GM18505 (cell line): ENCODE measurements around the gene CKS1B.

Experiments
- ATAC-seq: cut with Tn5 transposase; IDR thresholded peaks from one replicate; pipeline ENCODE4 v1.9.1; 2021; ENCODE audit not compliant: unreplicated experiment
- POLR2A ChIP-seq: IDR thresholded peaks from 4 replicates; pipeline ENCODE4 v1.6.1; 2011; ENCODE audit warnings: borderline replicate concordance; ENCODE audit not compliant: insufficient read depth, insufficient read length; ENCODE audit errors: extremely low read depth

The CKS1B gene

DNA sequence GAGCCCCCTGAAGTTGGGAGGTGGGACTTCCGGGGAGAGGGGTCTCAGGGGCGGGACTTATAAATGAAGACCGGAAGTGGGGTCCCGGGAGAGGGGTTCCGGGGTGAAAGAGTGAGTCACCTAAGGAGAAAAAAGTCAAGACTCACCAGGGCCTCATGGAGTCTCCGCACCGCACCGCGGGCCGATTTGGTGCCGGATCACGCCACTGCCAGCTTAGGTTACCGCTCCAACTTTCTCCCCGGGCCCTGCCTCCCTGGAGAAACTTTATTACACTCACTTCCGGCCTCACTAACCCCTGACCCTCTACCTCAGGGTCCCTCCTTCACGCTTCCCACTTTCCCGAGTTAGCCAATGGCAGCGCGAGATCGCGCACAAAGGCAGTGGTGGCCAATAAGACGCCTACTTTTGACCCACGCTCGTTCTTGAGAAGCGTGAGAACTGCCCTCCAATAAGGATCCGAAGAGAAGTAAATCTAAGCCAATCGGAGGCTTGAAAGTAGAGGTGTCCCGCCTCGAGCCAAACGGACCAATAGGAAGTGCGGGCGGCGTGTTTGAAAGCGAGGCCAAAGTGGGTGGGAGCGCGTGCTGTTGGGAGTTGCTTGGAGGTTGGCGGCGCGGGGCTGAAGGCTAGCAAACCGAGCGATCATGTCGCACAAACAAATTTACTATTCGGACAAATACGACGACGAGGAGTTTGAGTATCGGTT, at the start of gene CKS1B:
Gene CKS1B, plus strand, starts transcription at position 580 of the 706 bp plus-strand sequence. Its CDS starts 65 bp downstream, at position 645.
- ATAC-seq = peak; percentile 70
- peak; percentile 68 for TF ChIP-seq POLR2A

DNA sequence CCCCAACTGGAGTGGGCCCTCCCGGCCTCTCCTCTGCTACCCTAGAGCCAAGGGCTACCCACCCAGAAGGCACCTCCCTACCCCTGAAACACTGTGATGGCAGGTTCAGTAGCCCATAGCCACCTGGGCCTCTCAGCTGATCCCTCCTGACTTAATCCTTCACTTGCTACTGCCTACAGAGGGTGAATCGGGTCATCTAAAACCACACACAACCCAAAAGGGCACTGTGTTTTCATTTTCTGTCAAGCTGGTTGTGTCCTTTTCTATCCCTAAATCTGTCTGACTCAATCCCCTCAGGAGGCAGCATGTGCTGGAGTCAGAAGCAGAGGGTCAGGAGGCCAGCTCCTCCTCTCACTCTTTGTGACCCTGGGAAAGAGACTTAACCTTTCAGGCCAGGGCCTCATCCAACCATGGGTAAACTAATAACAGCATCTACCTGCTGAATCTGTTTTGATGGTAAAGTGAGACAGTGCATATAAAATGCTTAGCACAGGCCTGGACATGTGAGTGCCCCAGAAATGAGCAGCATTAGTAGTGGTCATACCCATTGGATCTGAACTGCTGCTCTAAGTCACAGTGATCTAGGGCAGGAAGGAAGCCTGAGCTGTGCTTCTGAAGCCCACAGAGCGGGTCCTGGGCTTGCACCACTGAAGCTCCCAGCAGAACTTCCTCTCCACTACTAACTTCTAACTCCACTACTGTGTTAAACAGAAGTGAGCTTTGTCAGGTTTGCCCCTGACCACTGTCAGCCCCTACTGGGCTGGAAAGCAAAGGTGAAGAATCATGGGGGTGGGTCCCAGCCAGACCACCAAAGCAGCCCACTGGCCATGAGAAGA, 48.9 kb upstream of the CKS1B start:
- no peak for TF ChIP-seq POLR2A
- no peak for ATAC-seq

DNA sequence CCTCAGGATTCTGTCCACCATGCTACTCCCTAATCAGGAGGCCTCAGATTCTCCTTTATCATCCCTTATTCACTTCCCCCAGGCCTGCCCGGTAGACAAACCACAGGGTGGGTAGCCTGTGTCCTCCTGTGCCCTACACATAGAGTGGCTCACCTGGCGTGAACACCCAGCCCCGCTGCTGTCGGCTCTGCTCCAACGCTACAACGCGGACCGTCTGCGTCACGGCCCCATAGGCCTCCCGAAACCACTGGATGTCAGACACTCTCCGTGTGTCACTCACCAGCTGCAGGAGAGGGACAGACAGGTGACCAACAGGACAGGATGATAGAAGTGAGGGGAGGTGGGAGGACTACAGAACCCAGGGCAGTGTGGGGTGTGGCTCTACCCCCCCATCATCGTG, 48.3 kb upstream of the CKS1B start:
- no peak for ATAC-seq
- TF ChIP-seq POLR2A = no peak

DNA sequence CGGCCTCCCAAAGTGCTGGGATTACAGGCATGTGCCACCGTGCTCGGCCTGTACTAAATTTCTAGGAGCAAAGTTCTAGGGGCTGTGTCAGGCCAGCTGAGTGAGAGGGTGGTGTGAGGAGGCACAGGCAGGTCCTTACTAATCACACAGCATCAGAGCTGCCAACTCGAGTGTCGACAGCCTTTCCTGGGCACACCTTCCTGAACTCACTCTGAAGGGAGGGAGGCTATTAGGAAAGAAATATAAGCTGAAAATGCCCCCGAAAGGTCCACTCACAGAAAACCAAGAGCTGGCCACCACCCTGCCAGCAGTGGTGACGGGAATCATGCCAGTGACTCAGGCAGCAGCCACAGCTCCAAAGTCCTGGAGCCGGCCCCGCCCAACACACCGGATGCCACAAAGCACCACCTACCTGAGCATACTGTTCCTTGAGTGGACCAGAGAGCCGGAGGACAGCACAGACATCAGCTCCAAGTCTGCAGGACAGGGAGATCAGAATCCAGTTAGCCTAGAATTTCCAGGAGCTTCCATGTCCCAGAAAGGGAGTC, 42.5 kb upstream of the CKS1B start:
- TF ChIP-seq POLR2A = no peak
- no peak for ATAC-seq

DNA sequence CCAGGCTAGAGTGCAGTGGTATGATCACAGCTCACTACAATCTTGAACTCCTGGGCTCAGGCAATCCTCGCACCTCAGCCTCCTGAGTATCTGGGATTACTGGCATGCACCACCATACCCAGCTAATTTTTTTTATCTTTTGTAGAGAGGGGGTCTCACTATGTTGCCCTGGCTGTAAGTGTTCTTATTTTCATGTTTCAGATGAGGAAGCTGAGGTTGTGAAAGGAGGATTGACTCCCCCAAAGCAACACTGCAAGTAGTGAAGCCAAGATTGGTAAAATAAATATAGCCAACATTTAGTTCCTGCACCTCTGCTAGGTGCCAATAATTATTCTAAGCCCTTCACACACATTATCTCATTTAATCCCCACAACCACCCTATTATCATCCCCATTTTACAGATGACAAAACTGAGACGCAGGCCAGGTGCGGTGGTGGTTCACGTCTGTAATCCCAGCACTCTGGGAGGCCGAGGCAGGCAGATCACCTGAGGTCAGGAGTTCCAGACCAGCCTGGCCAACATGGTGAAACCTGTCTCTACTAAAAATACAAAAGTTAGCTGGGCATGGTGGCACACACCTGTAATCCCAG, 40.0 kb upstream of the CKS1B start:
- no peak for ATAC-seq
- TF ChIP-seq POLR2A = no peak

DNA sequence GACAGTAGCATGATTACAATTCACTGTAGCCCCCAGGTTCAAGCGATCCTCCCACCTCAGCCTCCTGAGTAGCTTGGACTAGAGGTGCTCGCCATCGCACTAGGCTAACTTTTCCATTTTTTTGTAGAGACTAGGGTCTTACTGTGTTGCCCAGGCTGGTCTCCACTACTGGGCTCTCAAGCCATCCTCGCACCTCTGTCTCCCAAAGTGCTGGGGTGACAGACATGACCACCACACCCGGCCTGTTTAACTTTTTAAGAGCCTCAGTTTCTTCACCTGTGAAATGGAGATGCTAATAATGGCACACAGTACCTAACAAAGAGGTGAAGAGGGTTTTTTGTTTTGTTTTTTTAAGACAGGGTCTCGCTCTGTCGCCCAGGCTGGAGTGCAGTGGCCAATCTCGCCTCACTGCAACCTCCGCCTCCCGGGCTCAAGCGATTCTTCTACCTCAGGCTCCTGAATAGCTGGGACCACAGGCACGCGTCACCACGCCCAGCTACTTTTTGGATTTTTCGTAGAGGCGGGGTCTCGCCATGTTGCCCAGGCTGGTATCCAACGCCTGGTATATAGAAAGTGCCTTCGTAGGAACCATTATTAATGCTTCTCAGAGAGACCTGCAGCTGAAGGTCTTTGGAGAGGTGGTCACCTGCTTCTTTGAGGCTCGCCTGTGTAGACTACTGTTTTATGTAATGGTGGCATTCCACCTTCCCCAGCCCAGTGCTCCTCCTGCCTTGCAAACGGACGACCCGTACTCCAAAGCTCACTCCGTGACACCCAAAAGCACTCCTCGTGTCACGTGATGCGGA, 38.5 kb upstream of the CKS1B start:
- no peak for TF ChIP-seq POLR2A
- ATAC-seq = no peak

DNA sequence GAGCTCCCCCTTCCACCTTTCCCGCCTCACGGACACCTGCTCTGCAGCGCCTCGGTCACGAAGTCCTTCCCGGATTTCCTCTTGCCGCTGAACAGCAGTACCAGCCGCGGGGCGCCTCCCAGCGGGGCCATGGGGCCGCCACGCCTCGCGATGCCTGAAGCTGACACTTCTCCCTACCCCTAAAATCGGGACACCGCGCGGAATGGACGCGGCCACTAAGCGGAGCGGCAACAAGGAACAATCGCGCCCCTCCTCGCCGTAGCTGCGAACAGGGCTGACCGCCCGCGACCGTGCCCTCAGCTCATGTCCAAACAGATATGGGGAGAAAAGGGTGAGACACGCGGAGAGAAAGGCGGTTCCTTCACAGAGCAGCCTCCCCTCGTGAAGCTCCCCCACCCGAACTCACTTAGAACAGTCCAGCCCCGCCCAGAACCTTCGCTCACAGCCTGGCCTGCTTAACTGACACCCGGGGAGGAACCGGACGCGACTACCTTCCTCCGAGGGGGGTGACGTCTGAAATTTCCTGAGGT, 37.9 kb upstream of the CKS1B start, which contains the start of gene PMVK:
Gene PMVK, minus strand, starts transcription at position 165 of the 530 bp plus-strand sequence. Its CDS starts 34 bp downstream, at position 131.
- peak; percentile 84 for TF ChIP-seq POLR2A
- peak; percentile 72 for ATAC-seq

DNA sequence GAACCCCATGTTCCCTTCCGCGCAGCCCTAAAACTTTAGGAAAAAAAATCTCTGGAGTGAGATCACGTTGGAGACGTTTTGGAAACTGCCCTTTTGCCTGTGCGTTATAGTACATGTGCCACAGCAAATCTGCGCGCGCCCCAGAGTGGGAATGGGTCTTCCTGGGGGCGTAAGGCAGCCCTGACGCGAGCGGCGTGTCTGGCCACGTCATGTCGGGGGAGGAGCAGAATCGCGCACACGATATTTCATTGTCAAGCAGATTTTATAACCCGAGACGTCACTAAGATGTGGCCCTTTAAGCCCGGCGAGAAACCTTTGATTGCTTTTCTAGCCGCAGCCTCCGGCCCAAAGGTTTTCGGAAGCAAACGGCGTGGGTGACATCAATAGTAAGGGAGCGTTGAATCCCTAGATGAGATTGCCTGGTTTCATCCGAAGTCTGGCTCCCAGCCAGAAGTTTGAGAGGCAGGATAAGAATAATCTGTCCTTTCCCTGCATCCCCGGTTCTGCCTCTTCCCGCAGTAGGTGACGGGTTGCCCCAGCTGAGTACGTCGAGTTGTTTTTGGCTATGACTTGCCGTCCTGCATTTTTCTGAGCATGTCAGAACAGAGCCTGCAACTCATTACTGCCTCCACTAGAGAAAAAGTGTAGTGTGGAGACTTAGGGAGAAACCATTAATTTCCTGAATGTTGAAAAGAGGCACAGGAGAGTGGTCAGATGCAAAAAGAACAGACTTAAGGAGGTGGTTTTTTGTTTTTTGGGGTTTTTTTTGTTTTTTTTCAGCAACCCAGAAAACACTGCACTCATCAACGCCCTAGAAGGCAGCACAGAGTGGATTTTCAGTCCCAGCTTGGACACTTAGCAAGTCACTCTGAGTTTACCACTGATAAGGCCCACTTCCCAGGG, 37.1 kb upstream of the CKS1B start:
- no peak for TF ChIP-seq POLR2A
- peak; percentile 58 for ATAC-seq

DNA sequence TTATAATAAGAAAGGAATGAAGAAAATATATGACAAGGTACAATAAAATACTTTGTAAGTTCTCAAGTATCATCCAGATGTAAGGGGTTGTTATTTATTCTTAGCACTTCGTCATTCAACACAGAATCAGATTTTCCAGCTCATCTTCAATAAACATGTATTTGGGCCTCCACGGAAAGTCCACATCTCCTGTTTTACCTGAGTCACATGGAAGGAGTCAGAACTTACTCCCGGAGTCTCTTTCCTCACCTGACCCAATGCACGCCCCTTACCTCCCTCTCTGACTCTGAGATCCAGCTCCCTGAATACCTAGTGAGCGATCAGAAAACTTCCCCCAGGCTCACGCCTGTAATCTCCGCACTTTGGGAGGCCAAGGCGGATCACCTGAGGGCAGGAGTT, 36.5 kb upstream of the CKS1B start:
- no peak for TF ChIP-seq POLR2A
- ATAC-seq = no peak

DNA sequence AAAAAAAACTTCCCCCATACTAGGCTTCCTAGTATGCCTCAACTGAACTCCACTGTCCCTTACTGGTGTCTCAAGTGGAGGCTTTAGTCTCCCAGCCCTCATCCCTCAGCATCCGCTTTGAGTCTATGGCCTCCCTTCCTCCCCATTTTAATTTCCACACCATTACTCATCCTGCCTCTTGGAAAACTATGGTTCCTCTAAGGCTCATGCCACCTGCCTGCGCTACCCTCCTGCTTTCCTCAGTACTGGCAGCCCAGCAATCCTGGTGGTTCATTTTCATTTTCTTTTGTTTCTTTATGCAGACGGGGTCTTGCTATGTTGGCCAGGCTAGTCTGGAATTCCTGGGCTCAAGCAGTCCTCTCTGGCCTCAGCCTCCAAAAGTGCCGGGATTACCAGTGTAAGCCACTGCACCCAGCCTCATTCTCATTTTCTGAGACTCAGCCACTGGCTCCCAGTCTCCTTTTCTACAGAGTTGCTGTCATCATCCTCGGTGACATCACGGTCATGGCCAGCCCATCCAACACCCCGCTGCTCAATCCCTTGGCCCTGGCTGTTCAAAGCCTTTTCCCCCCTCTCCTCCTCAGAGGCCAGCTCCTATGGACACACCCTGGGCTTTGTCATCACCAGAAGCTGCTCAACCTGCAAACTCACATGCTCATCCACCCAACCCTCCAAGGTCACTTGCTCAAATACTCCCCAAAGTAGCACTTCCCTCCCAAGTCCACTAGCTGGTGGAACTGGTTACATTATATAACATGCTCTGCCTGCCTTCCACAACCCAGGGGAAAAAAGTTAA, 35.7 kb upstream of the CKS1B start:
- no peak for TF ChIP-seq POLR2A
- no peak for ATAC-seq

DNA sequence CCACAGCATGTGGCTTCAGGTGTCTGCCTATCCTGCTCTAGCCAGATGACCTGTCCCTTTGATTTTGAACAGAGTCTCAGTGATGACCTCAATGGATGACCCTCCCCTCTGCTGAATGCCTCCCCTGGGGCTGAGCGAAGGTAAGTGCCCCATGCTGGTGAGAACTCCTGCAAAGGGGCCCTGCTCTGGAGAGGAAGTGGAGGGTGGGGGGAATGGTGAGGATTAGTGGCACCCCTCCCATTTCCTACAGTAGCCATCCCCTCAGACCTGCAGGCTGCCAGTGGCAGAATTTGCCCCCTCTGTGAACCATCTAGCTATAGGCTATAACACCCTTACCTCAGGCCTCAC, 34.3 kb upstream of the CKS1B start:
- peak; percentile 30 for TF ChIP-seq POLR2A
- no peak for ATAC-seq

DNA sequence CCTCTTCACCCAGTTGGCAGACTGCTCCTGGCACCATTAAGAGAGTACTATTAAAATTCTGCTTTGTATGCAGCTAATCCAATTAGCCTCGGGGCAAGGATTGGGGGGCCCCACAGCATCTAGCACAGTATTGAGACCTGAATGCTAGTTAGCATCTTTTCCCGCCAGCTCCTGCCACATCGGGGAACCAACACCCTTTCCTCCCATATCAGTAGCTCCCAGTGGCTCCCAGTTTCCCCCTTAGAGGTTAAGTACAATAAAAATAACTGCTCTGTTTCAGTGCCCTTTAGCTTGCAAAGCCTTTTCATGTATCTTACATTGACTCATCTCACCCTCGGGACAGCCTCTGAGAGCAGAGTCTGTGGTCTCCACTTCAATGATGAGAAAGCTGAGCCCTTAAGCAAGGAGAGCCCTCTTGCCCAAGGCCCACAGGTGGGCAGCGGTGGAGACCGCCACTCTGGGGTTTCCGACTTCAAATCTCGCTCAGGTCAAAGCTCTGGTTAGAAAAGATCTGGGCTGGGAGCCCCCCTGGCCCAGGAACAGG, 33.8 kb upstream of the CKS1B start:
- no peak for ATAC-seq
- TF ChIP-seq POLR2A = no peak
